Uterus (tissue), 2 donors: ENCODE data around the gene SYNGR3.

ENCODE experiments used
- POLR2A ChIP-seq, 2 donors: fragments of 450-650 bp; IDR thresholded peaks; one replicate each; pipeline ENCODE4 v1.6.1; 2016; ENCODE audit warnings: antibody characterized with exemption in 2 of 2, mild to moderate bottlenecking in 1 of 2, moderate library complexity in 1 of 2
- TF ChIP-seq, protein P1 (sequence below), 4 experiments: fragments of 200-600 bp in 2 of 4; fragments of 450-650 bp in 2 of 4; sonication (generic) in 2 of 4; IDR thresholded peaks; one replicate each; pipeline ENCODE4 v1.5.1; 2016 to 2019; ENCODE audit warnings: antibody characterized with exemption in 4 of 4, mild to moderate bottlenecking in 2 of 4, moderate library complexity in 1 of 4

DNA sequence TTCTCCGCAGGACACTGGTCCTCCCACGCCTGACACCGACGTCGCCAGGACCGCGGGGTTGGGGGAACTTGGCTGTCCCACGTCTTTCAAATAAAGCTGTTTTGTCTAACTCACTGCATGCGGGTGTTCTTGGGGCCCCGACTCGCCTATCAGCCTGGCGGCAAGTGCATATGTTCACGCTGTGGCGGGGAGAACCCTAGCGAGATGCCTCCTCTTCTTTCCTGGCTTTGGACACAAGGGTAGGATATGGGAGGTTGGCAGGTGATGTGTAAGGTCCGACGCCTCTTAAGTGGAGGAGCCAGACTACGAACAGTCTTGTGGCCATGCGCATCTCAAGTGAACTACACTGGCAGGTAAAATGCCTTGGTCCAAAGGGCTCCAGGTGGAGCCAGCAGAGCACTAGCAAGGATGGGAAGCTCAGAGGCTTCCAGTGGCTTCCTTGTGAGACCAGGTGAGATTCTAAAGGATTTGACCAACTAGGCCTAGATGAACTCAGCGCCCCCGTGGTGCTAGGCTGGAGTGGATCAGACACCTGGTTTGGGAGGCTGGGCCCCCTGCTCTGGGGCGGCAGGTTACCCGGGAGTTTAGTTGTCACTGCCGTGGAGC, 24.3 kb upstream of the SYNGR3 start:
- TF ChIP-seq, protein P1, sequence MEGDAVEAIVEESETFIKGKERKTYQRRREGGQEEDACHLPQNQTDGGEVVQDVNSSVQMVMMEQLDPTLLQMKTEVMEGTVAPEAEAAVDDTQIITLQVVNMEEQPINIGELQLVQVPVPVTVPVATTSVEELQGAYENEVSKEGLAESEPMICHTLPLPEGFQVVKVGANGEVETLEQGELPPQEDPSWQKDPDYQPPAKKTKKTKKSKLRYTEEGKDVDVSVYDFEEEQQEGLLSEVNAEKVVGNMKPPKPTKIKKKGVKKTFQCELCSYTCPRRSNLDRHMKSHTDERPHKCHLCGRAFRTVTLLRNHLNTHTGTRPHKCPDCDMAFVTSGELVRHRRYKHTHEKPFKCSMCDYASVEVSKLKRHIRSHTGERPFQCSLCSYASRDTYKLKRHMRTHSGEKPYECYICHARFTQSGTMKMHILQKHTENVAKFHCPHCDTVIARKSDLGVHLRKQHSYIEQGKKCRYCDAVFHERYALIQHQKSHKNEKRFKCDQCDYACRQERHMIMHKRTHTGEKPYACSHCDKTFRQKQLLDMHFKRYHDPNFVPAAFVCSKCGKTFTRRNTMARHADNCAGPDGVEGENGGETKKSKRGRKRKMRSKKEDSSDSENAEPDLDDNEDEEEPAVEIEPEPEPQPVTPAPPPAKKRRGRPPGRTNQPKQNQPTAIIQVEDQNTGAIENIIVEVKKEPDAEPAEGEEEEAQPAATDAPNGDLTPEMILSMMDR (IDR thresholded peaks at IDR 0.05) = no peak
- no peak for TF ChIP-seq POLR2A (IDR thresholded peaks at IDR 0.05)
